HepG2 (cell line): ENCODE results near the gene P2RY6.

Experiments used
- ATF4 ChIP-seq, 2 experiments: fragments of 450-650 bp in 1 of 2; sonication (generic) in 1 of 2; formaldehyde crosslinking; IDR thresholded peaks; 2 replicates each; pipeline versions ENCODE4 v1.5.0 to v1.8.0; 2020 to 2022; ENCODE audit warnings: mild to moderate bottlenecking in 1 of 2, missing genetic modification reagents in 1 of 2
- ATF7-NPFF ChIP-seq: sonication (generic); formaldehyde crosslinking; IDR thresholded peaks from 2 replicates; pipeline ENCODE4 v1.8.1; 2023; ENCODE audit warnings: mild to moderate bottlenecking, low read depth, missing genetic modification reagents, moderate library complexity
- CTCF ChIP-seq: sonication (generic); formaldehyde crosslinking; IDR thresholded peaks from 2 replicates; pipeline ENCODE4 v1.5.0; 2020; ENCODE audit warnings: mild to moderate bottlenecking, missing genetic modification reagents, moderate library complexity
- ETS1 ChIP-seq: sonication (generic); formaldehyde crosslinking; IDR thresholded peaks from 2 replicates; pipeline ENCODE4 v1.4.0; 2020; ENCODE audit warnings: missing genetic modification reagents
- PATZ1 ChIP-seq: sonication (generic); formaldehyde crosslinking; IDR thresholded peaks from 2 replicates; pipeline ENCODE4 v1.4.0; 2020; ENCODE audit warnings: missing genetic modification reagents
- TP53 ChIP-seq: sonication (generic); formaldehyde crosslinking; conservative IDR thresholded peaks from 2 replicates; pipeline ENCODE4 v1.4.0; 2020; ENCODE audit warnings: missing genetic modification reagents
- ZNF691 ChIP-seq: sonication (generic); formaldehyde crosslinking; IDR thresholded peaks from 2 replicates; pipeline ENCODE4 v1.4.0; 2020; ENCODE audit warnings: missing genetic modification reagents, low read depth, mild to moderate bottlenecking, borderline replicate concordance

- TF ChIP-seq TP53 (CRISPR knock-in tag), result no peak
- TF ChIP-seq PATZ1 (CRISPR knock-in tag), result no peak
- TF ChIP-seq ETS1 (CRISPR knock-in tag), result no peak
- no peak for TF ChIP-seq ATF7-NPFF (CRISPR knock-in tag)
- no peak for TF ChIP-seq ATF4 (CRISPR knock-in tag; IDR thresholded peaks at IDR 0.05)
- TF ChIP-seq CTCF, result no peak
- no peak for TF ChIP-seq ZNF691 (CRISPR knock-in tag)
These were observed 23.8 kb downstream of the P2RY6 start for GRCh38 chr11:73295996-73296318.
